GM19351 (cell line): Measurements from ENCODE around the gene CD72.
"Not testable (repeated sequence)": the region's sequence is repeated elsewhere in the genome, so short reads cannot be mapped to it uniquely, and the experiment has no call there.

Source experiments
- ATAC-seq: cut with Tn5 transposase; IDR thresholded peaks from one replicate; pipeline ENCODE4 v1.9.1; 2021; ENCODE audit warnings: mild to moderate bottlenecking, moderate library complexity; ENCODE audit not compliant: unreplicated experiment

Gene CD72

GRCh38 chr9:35618854-35619799 lies 914 bp upstream of the CD72 start:
- peak; percentile 44 for ATAC-seq

DNA sequence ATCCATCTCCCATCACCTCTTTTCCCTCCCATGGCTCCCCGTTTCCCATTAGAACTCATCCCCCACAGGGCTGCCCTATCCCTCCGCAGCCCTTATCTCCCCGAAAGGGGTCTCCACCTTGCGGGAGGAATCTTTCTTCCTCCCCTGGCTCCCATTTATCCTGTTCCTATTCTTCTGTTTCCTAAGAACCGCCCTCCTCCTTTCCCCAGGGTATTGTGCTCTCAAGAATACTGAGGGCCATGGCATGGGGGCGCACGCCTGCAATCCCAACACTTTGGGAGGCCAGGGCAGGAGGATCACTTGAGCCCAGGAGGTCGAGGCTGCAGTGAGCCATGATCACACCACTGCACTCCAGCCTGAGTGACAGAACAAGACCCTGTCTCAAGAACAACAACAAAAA lies 665 bp downstream of the CD72 start:
- no peak for ATAC-seq

DNA sequence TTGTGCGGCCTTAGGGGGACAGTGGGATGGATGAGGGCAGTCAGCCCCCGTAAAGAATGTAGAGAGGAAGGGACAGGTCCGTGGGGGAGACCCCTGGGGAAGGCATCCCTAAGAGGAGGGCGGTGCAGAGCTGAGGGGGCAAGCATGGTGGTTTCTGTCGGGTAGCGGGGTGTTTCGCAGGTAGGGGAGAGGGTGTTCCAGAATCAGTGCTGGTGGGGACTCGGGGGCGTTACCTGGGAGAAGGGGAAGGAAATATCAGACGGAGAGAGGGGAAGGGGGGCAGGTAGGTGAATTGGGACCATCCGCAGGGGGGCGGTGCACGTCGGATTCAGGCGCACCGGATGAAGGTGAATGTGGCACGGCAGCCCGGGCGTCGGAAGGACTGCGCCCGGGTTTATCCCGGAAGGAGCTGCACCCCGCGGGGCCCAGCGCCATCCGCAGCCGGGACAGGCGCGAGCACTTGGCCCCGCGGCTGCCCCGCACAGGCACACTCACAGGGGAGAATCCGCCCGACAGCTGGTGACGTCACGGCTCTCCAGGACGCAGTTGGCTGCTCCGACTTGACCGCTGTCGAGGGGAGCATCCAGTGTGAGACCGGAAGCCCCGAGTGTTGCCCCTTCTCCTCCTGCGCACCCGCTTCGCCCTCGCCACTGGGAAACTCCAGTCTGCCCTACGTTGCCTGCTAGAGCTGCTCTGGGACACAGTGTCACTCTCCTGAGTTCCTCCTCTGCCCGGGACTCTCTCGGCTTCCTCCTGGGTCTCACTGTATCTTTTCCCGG lies 1.3 kb downstream of the CD72 start:
- peak; percentile 42 for ATAC-seq

DNA sequence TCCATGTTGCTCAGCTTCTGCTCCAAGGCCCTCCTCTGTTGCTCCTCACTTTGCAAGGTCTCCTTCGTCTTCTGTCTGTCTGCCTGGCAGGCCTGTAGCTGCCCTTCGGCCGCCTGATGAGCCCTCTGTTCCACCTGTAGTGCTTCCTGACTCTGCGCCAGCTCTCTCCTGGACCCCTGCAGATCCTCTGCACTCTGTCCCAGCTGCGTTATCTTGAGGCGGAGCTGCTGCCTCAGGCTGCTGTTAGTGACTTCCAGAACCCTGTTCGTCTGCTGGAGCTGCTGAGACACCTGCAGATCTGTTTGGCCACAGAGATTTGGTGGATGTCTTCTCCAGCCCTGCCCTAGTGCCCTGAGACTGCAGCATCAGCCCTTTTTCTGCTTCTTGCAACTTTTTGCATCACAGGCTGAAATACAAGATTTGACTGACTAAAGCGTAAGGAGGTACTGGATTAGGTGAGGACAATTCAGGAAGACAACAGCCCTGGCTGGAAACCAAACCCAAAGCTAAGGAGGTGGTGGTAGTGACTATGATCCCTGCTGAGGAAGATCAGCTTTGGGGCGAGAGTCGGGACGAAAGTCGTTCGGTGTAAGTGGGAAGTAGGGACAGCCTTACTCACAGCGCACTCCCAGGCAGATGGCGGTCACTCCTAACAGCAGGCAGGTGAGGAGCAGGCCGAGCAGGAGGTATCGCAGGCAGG lies 2.1 kb downstream of the CD72 start:
- ATAC-seq = no peak

GRCh38 chr9:35612843-35613242 lies 5.4 kb downstream of the CD72 start:
- no peak for ATAC-seq

- ATAC-seq = not testable (repeated sequence)
Measured at GRCh38 chr9:35612066-35612465, 6.1 kb downstream of the CD72 start.

- no peak for ATAC-seq
Measured at GRCh38 chr9:35611230-35611797, 6.9 kb downstream of the CD72 start.

DNA sequence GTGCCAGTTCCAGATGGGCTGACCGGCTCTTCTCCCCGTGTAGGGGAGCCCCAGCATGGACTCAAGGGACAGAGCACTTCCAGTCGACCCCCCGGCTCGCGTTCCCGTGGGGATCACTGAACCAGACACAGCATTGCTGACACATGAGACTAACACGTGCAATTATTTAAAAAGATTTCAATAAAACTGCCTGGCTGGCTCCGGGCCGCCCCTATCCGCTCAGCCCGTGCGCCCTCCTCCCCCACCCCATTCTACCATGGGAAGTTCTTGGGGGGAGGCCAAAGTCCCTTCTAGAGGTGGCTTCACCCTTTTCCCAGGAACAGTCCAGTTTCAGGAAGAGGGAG lies 8.4 kb downstream of the CD72 start:
- ATAC-seq = no peak

- no peak for ATAC-seq
Measured at GRCh38 chr9:35609001-35609819, 9.0 kb downstream of the CD72 start.

- ATAC-seq = no peak
Measured at GRCh38 chr9:35608221-35608620, 10.0 kb downstream of the CD72 start.

DNA sequence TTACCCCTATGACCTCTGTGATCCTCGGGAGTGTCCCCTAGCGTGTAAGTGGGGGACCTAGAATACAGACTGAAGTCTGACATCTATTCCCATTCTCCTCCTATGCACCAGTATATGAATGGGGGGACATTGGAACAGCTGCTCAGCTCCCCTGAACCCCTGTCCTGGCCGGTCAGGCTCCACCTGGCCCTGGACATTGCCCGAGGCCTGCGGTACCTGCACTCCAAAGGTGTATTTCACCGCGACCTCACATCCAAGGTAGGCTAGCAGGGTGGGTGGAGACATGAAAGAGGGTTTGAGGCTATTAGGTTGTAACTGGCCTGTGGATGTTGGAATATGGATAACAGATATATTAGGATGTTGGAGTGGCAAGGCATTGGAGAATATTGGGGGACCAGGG lies 11.5 kb downstream of the CD72 start:
- ATAC-seq = no peak

GRCh38 chr9:35606138-35606504 lies 12.1 kb downstream of the CD72 start:
- ATAC-seq = no peak

DNA sequence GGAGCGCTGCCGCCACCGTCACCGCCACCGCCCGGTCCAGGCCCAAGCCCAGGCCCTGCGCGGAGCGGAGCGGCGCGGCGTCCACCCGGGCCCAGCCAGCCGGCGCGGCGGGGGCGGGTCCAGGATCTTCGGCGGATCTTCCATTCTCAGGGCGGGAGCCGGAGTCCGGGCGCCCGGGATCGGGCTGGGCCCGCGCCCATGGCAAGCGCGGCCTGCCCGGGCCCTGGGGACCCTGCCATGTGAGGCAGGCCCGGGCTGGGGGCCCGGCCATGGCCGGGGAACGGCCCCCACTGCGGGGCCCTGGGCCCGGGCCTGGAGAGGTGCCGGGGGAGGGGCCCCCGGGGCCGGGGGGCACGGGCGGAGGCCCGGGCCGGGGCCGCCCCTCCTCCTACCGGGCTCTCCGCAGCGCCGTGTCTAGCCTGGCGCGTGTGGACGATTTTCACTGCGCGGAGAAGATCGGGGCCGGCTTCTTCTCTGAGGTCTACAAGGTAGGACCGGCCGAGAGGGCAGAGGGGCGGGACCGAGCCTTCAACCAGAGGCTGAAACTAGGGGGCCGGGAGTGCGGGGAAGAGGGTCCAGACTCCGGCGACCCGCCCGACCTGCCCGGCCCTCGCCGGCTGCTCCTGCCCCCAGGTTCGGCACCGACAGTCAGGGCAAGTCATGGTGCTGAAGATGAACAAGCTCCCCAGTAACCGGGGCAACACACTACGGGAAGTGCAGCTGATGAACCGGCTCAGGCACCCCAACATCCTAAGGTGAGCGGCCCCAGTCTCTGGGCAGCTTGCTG lies 12.7 kb downstream of the CD72 start:
- ATAC-seq = peak; percentile 4

- peak; percentile 48 for ATAC-seq
Measured at GRCh38 chr9:35604578-35605350, 13.4 kb downstream of the CD72 start, which contains the start of gene TESK1. Gene TESK1, plus strand, starts transcription at chr9:35605262. Its CDS starts 358 bp downstream, at chr9:35605620.

DNA sequence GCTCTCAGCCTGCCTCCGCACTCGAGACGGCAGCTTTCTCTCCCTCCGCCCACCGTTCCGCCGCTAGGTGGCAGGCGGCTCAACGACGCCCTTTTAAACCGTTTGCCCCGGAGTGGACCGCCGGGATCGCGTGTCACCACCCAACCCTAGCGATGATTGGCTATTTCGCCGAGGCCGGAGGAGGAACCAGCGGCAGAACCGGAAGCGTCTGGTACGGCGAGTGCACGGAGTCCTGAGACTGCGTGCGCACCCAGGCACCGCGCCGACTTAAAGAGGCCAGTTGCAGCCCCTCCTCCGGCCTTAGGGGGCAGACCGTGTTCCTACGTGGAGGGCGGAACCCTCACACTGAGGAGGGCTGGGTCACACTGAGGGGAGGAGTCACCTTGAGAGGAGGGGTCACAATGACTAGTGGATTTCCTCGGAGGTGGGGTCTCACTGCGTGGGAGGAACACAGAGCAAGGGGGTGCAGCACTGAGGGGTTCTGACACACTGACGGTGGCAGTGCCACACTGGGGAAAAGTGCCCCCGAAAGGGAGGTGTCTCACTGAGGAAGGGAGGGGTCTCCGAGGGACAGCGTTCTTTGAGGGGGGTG lies 14.1 kb downstream of the CD72 start:
- ATAC-seq = peak; percentile 86

- no peak for ATAC-seq
Measured at GRCh38 chr9:35603506-35603985, 14.7 kb downstream of the CD72 start.

DNA sequence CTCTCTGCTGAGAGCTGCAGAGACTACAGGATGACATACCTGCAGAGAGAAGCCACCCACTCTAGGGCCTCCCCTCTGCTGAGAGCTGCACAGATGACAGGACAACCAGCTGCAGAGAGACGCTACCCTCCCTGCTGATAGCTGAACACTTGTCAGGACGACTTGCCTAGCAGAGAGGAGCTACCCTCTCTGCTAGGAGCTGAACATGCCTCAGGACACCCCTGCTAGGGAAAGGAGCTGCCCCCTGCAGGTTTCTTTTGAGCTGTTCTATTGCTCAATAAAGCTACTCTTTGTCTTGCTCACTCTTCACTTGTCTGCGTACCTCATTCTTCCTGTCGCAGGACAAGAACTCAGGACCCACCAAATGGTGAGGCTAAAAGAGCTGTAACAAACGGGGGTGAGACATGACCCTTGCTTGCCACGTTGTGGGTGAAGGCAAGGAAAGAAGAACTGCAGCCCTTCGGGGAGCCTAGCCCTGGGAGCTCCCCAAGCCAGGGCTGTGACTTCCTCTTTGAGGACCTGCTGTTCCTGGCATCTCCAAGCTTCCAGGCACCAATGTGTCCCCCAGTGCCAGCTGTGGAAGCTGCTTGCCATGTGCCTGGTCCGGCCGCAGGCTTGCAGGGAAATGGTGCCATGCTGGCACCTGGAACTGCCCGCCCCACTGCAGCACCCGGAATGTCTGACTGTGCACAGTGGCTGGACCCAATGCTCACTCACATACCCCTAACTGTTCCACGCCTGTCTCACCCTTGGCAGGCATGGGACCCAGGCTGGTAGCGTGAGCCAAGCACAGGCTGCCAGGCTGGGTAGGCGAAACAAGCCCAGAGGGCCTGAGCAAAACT lies 18.2 kb downstream of the CD72 start:
- ATAC-seq = no peak
